GM23248 (cell line): ENCODE data around the gene ARL6IP4.

ENCODE experiments used
- EZH2 ChIP-seq: fragments of 200-600 bp; sonication (generic); IDR thresholded peaks from 2 replicates; pipeline ENCODE4 v1.6.1; 2018; ENCODE audit warnings: antibody characterized with exemption, mild to moderate bottlenecking; ENCODE audit not compliant: insufficient read depth, poor library complexity, severe bottlenecking
- EZH2phosphoT487 ChIP-seq: fragments of 200-600 bp; sonication (generic); IDR thresholded peaks from 2 replicates; pipeline ENCODE4 v1.6.1; 2018; ENCODE audit warnings: antibody characterized with exemption, moderate library complexity, mild to moderate bottlenecking, low read depth; ENCODE audit not compliant: insufficient read depth

GRCh38 chr12:122988036-122988435, 7.6 kb downstream of the ARL6IP4 start:
- TF ChIP-seq EZH2 = no peak
- TF ChIP-seq EZH2phosphoT487 = no peak
